ENCODE measurements around the gene PERCC1.
"Not testable (repeated sequence)": the region's sequence is repeated elsewhere in the genome, so short reads cannot be mapped to it uniquely, and the experiment has no call there.

The PERCC1 gene

GRCh38 chr16:1466054-1466453 is 35.2 kb downstream of the PERCC1 start:
- TF ChIP-seq, protein P1, sequence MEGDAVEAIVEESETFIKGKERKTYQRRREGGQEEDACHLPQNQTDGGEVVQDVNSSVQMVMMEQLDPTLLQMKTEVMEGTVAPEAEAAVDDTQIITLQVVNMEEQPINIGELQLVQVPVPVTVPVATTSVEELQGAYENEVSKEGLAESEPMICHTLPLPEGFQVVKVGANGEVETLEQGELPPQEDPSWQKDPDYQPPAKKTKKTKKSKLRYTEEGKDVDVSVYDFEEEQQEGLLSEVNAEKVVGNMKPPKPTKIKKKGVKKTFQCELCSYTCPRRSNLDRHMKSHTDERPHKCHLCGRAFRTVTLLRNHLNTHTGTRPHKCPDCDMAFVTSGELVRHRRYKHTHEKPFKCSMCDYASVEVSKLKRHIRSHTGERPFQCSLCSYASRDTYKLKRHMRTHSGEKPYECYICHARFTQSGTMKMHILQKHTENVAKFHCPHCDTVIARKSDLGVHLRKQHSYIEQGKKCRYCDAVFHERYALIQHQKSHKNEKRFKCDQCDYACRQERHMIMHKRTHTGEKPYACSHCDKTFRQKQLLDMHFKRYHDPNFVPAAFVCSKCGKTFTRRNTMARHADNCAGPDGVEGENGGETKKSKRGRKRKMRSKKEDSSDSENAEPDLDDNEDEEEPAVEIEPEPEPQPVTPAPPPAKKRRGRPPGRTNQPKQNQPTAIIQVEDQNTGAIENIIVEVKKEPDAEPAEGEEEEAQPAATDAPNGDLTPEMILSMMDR (IDR thresholded peaks at IDR 0.05; ENCODE audit: low read depth, low read length) = no peak
- Histone ChIP-seq H3K27ac (no peak overlapping the region), H3K36me3 (peaks cover 13% of the 10 kb centered on the region), H3K4me3 (ENCODE audit: low read depth, low read length) (no peak overlapping the region), H3K9me3 (ENCODE audit: severe bottlenecking) (no peaks in the 10 kb centered on the region), H3K27me3 (ENCODE audit: insufficient read depth, low read depth, severe bottlenecking) (no peaks in the 10 kb centered on the region)
- no peak for DNase-seq

DNA sequence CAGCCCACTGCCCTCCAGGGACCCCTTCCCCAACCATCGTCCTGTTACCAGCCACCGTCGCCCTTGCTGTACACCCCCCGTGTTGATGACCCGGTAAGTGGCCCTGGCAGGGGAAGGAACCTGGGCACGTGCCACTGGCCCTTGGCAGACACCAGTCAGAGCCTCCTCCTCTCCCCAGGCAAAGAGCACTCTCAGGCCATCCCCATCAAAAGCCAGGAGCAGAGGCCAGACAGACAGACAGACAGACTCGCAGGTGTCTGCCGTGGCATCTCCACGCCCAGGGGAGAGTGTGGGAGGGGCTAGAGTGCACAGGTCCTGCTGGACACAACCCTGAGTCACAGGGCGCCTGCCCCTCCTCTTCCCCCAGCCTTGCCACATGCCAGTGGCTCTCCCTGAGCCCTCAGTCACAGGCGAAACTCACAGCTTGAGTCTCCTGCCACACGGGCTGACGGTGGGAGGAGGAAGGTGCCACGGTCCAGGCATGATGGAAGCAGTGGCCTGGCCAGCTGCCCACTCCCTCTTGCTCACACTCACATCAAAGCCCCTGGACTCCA is 36.2 kb downstream of the PERCC1 start:
- Histone ChIP-seq H3K4me3 (ENCODE audit: low read depth, low read length) (no peak overlapping the region), H3K27me3 (ENCODE audit: insufficient read depth, low read depth, severe bottlenecking) (no peaks in the 10 kb centered on the region), H3K36me3 (peaks cover 4% of the 10 kb centered on the region), H3K9me3 (ENCODE audit: severe bottlenecking) (no peaks in the 10 kb centered on the region), H3K27ac (no peak overlapping the region)
- TF ChIP-seq, protein P1 (IDR thresholded peaks at IDR 0.05; ENCODE audit: low read depth, low read length) = no peak
- no peak for DNase-seq

- Histone ChIP-seq H3K9me3 (ENCODE audit: severe bottlenecking) (no peaks in the 10 kb centered on the region), H3K4me3 (ENCODE audit: low read depth, low read length) (no peak overlapping the region), H3K36me3 (peaks cover 4% of the 10 kb centered on the region), H3K27ac (no peak overlapping the region), H3K27me3 (ENCODE audit: insufficient read depth, low read depth, severe bottlenecking) (no peaks in the 10 kb centered on the region)
- TF ChIP-seq, protein P1 (IDR thresholded peaks at IDR 0.05; ENCODE audit: low read depth, low read length) = no peak
- no peak for DNase-seq
Measured at GRCh38 chr16:1468426-1468810, 37.5 kb downstream of the PERCC1 start.

GRCh38 chr16:1469141-1469540 is 38.3 kb downstream of the PERCC1 start:
- not testable (repeated sequence) for H3K9me3 ChIP-seq (ENCODE audit: severe bottlenecking); H3K27ac ChIP-seq; H3K36me3 ChIP-seq; H3K4me3 ChIP-seq (ENCODE audit: low read depth, low read length); H3K27me3 ChIP-seq (ENCODE audit: insufficient read depth, low read depth, severe bottlenecking); DNase-seq

DNA sequence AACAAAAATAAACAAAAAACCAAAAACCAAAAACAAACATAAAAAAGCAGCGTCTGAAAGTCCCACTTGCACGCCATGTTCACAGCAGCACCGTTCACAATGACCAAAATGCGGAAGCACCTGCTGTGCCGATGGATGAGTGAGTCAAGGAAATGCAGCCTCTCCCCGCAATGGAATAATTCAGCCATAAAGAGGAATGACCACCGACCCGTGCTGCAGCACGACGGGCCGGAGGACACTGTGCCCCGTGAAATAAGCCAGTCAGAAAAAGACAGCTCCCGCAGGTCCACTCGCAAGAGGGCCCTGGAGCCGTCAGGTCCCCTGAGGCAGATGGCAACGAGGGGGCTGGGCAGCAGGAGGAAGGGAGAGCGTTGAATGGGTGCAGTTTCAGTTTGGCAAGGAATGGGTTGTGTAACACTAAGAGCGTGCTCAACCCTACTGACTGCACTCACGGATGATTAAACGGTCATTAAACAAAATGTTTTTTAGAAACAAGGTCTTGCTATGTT is 38.9 kb downstream of the PERCC1 start:
- H3K36me3 ChIP-seq = no peaks in the 10 kb centered on the region; the same call in 1 of the 2 replicates
- no peaks in the 10 kb centered on the region for H3K9me3 ChIP-seq (ENCODE audit: severe bottlenecking)
- TF ChIP-seq, protein P1 (IDR thresholded peaks at IDR 0.05; ENCODE audit: low read depth, low read length) = no peak
- no peak for DNase-seq
- H3K4me3 ChIP-seq (ENCODE audit: low read depth, low read length) = no peak overlapping the region
- no peak overlapping the region for H3K27ac ChIP-seq
- no peaks in the 10 kb centered on the region for H3K27me3 ChIP-seq (ENCODE audit: insufficient read depth, low read depth, severe bottlenecking)

GRCh38 chr16:1470481-1471251 is 39.8 kb downstream of the PERCC1 start:
- Histone ChIP-seq H3K4me3 (ENCODE audit: low read depth, low read length) (no peak overlapping the region), H3K9me3 (ENCODE audit: severe bottlenecking) (no peaks in the 10 kb centered on the region), H3K27ac (no peak overlapping the region), H3K27me3 (ENCODE audit: insufficient read depth, low read depth, severe bottlenecking) (no peaks in the 10 kb centered on the region), H3K36me3 (peaks cover 3% of the 10 kb centered on the region)
- DNase-seq = no peak
- TF ChIP-seq, protein P1 (IDR thresholded peaks at IDR 0.05; ENCODE audit: low read depth, low read length) = no peak
